Gastrocnemius medialis (tissue), 4 donors: Measurements from ENCODE around the gene BASP1.
A peak's percentile ranks its signal among the peaks of the same experiment; 100 is the strongest.

Experiments used
- CTCF ChIP-seq, 5 experiments: fragments of 450-650 bp in 3 of 5; fragments of 200-600 bp in 2 of 5; sonication (generic) in 2 of 5; IDR thresholded peaks in 4 of 5; conservative IDR thresholded peaks in 1 of 5; 1 replicate in 4 of 5; 2 replicates in 1 of 5; pipeline ENCODE4 v1.5.1; 2016 to 2019; ENCODE audit warnings: antibody characterized with exemption in 5 of 5, mild to moderate bottlenecking in 3 of 5, moderate library complexity in 3 of 5
- POLR2A ChIP-seq, 2 donors: fragments of 450-650 bp; IDR thresholded peaks; one replicate each; pipeline ENCODE4 v1.6.1; 2017; ENCODE audit warnings: antibody characterized with exemption in 2 of 2, mild to moderate bottlenecking in 2 of 2, moderate library complexity in 2 of 2

GRCh38 chr5:17217493-17218352 lies at the start of gene BASP1:
- TF ChIP-seq POLR2A (IDR thresholded peaks at IDR 0.05) (peak in 1 of 2 donors; percentile 46), CTCF (IDR thresholded peaks at IDR 0.05 in 4 of 5, conservative IDR thresholded peaks at IDR 0.05 in 1 of 5) (no peak)
